ENCODE results near the gene EFNA4. TPM values are rescaled to one million over a fixed set of nuclear protein-coding genes. Genes with fewer than 3 reads are reported as not detected.

EFNA4 gene
- total RNA-seq, 1 experiment from 2014 or later, result 9.8 TPM

- H2AFZ ChIP-seq (ENCODE audit: low read depth, low read length, poor library complexity, severe bottlenecking), result no peak overlapping the region
- peaks cover 29 to 67% of the 10 kb centered on the region in 2 experiments for H3K4me1 ChIP-seq (ENCODE audit: control insufficient read depth in 1 of 2, insufficient read depth in 2 of 2, low read length in 2 of 2)
- peaks cover 0 to 6% of the 10 kb centered on the region in 2 experiments; a peak in 1 of 4 replicates for H3K36me3 ChIP-seq (ENCODE audit: control insufficient read depth in 1 of 2, insufficient read depth in 2 of 2, low read length in 2 of 2)
- POLR2A ChIA-PET, result interaction anchor here (1.2 to 1.9 kb wide), 6 partner anchors 17 to 110 kb away, joined by 3 to 7 read pairs (median 6); partner anchors contain the start of gene KRTCAP2
- RAD21 ChIA-PET (ENCODE audit: low non-redundant PET in 1 of 2, low total read pairs in 2 of 2, uncharacterized antibody in 2 of 2, unreplicated experiment in 2 of 2), result interaction anchor here (1.0 to 1.5 kb wide), 5 partner anchors 21 to 83 kb away, joined by 3 to 12 read pairs (median 8); partner anchors contain the start of gene EFNA4 (in 1 of the 2)
- H4K20me1 ChIP-seq (ENCODE audit: insufficient read depth), result no peaks in the 10 kb centered on the region
- CTCF ChIA-PET, result interaction anchor here (0.6 to 3.1 kb wide), 30 partner anchors 8 to 537 kb away, joined by 3 to 52 read pairs (median 5); partner anchors contain the start of genes ADAM15, EFNA1, EFNA4 and KRTCAP2
- H3K27ac ChIP-seq (ENCODE audit: low read depth, low read length), result peak overlapping the region; percentile 67
- H3K9me2 ChIP-seq (ENCODE audit: insufficient read depth), result no peaks in the 10 kb centered on the region
- DNase-seq (ENCODE audit: low read depth, low spot score) (no peak), ATAC-seq (peak; percentile 0; the same call in 1 of the 2 replicates)
- H3K27me3 ChIP-seq (ENCODE audit: insufficient read depth, low read length), result no peaks in the 10 kb centered on the region
- H3K9ac ChIP-seq (ENCODE audit: low read length), result peak overlapping the region; percentile 79
- TF ChIP-seq POLR2AphosphoS5 (IDR thresholded peaks at IDR 0.05; ENCODE audit: low read depth, low read length), result peak; percentile 52; the same call in 1 of the 2 replicates
- peak in 2 of 3 experiments; percentile 41 to 44; a peak in 4 of 6 replicates for TF ChIP-seq CTCF (IDR thresholded peaks at IDR 0.05 in 2 of 3, conservative IDR thresholded peaks at IDR 0.05 in 1 of 3; ENCODE audit: borderline replicate concordance in 1 of 3, insufficient read depth in 1 of 3, low read depth in 2 of 3, low read length in 2 of 3)
- TF ChIP-seq REST (IDR thresholded peaks at IDR 0.05; ENCODE audit: low read depth), result no peak
- no peaks in the 10 kb centered on the region; the same call in 1 of the 2 replicates for H3K79me2 ChIP-seq (ENCODE audit: insufficient read depth, low read length)
- peak overlapping the region; percentile 61 to 67 for H3K4me3 ChIP-seq (replicated peaks in 1 of 2; ENCODE audit: low read depth in 1 of 2, low read length in 2 of 2)
- intact Hi-C loops (cut with micrococcal nuclease), result loop anchor here (1.0 to 5.0 kb wide), 6 partner anchors 13 to 527 kb away; partner anchors contain the start of genes CKS1B and UBE2Q1
- no TSS peak for BruUV-seq (replicated peaks)
- H3K9me3 ChIP-seq (ENCODE audit: control insufficient read depth in 1 of 2, insufficient read depth in 1 of 2, low read depth in 1 of 2, low read length in 2 of 2), result no peaks in the 10 kb centered on the region
- peak overlapping the region; percentile 90 for H3K4me2 ChIP-seq (ENCODE audit: low read length)
Measured at GRCh38 chr1:155083865-155084721, 20.6 kb downstream of the EFNA4 start.
